Measurements from ENCODE around the gene CCR5.

Gene CCR5

GRCh38 chr3:46353090-46353489 lies 17.7 kb upstream of the CCR5 start:
- H3K27ac ChIP-seq: no peak overlapping the region
- no peak overlapping the region for H3K4me3 ChIP-seq
- DNase-seq (ENCODE audit: low spot score): no peak
- TF ChIP-seq, protein P1, sequence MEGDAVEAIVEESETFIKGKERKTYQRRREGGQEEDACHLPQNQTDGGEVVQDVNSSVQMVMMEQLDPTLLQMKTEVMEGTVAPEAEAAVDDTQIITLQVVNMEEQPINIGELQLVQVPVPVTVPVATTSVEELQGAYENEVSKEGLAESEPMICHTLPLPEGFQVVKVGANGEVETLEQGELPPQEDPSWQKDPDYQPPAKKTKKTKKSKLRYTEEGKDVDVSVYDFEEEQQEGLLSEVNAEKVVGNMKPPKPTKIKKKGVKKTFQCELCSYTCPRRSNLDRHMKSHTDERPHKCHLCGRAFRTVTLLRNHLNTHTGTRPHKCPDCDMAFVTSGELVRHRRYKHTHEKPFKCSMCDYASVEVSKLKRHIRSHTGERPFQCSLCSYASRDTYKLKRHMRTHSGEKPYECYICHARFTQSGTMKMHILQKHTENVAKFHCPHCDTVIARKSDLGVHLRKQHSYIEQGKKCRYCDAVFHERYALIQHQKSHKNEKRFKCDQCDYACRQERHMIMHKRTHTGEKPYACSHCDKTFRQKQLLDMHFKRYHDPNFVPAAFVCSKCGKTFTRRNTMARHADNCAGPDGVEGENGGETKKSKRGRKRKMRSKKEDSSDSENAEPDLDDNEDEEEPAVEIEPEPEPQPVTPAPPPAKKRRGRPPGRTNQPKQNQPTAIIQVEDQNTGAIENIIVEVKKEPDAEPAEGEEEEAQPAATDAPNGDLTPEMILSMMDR (IDR thresholded peaks at IDR 0.05): no peak

DNA sequence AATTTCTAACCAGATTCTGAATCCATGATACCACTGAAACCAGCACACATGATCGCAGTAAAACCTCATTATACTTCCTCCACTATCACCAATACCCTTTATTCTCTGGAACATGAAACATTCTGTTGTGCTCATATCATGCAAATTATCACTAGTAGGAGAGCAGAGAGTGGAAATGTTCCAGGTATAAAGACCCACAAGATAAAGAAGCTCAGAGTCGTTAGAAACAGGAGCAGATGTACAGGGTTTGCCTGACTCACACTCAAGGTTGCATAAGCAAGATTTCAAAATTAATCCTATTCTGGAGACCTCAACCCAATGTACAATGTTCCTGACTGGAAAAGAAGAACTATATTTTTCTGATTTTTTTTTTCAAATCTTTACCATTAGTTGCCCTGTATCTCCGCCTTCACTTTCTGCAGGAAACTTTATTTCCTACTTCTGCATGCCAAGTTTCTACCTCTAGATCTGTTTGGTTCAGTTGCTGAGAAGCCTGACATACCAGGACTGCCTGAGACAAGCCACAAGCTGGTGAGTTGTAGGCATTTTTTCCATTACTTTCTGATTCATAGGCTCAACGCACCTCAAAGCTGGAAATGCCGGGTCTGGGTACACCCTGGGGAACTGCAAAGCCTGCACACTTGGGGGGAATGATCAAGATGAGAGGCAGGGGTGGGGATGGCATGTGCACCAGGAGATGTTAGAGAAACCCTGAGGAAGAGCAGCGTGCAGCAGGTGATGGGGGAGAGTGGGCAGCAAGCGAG lies 16.9 kb upstream of the CCR5 start, which contains the start of gene CCR2:
Gene CCR2 (plus strand): TSS at position 465 of the 764 bp plus-strand sequence. CDS start 3,417 bp downstream, outside the sequence.
- Histone ChIP-seq H3K27ac (no peak within 1 kb of the TSS), H3K4me3 (no peak within 1 kb of the TSS)
- DNase-seq (ENCODE audit: low spot score): no peak
- TF ChIP-seq, protein P1 (IDR thresholded peaks at IDR 0.05): no peak

DNA sequence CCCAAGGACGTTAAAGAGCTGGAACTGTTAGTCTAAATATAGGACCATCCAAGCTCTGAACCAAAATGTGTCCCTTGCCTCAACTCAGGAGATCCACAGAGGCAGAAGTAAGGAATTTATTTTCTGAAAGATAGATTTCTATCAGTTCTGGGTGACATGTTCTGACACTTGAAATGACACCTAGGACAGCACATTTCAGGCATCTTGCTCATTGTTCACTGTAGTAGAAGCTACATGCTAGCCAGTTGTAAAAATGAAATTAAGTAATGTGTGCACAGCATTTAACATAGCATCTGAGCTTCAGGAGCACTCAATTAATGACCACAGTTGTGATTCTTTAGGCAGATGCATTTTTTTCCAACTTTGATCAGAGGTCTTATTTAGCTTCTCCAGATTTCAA lies 16.3 kb upstream of the CCR5 start:
- TF ChIP-seq, protein P1 (IDR thresholded peaks at IDR 0.05): no peak
- DNase-seq (ENCODE audit: low spot score): no peak
- no peak overlapping the region for H3K4me3 ChIP-seq
- H3K27ac ChIP-seq: no peak overlapping the region

DNA sequence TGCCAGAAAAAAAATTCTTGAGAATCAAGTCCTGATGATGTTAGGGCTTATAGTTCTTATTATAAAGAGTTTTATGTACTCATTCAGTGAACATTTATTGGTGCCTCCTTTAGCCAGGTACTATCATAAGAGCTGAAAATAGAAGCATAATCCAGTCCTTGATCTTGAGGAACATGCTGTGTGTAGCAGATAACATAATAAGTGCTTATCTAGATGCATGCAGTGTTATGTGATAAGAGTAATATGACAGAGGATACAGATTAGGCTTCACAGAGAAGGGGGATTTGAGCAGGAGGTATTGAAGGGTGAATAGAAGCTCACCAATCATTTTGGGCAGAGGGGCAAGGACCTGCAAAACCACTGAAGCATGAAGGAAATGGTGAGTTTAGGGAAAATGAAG lies 15.8 kb upstream of the CCR5 start:
- Histone ChIP-seq H3K27ac (no peak overlapping the region), H3K4me3 (no peak overlapping the region)
- TF ChIP-seq, protein P1 (IDR thresholded peaks at IDR 0.05): no peak
- no peak for DNase-seq (ENCODE audit: low spot score)

DNA sequence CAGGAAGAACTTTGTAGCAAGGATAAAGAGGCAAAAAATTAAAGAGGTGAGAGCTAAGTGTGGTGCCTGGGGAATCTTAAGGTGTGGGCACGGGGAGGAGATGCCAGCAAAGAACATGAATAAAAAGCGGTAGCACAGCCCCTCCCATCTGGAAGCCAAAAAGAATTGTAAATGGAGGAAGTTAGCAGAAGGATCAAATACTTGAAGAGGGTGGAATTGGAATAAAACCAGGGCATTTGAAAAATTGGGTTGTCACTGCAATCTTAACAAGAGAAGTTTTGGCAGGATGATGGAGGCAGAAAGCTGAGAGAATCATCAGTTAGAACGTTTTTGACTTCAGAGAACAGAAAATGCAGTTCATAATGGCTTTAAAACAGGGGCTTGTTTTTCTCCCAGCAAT lies 14.5 kb upstream of the CCR5 start:
- H3K4me3 ChIP-seq: no peak overlapping the region
- TF ChIP-seq, protein P1 (IDR thresholded peaks at IDR 0.05): no peak
- DNase-seq (ENCODE audit: low spot score): no peak
- no peak overlapping the region for H3K27ac ChIP-seq

DNA sequence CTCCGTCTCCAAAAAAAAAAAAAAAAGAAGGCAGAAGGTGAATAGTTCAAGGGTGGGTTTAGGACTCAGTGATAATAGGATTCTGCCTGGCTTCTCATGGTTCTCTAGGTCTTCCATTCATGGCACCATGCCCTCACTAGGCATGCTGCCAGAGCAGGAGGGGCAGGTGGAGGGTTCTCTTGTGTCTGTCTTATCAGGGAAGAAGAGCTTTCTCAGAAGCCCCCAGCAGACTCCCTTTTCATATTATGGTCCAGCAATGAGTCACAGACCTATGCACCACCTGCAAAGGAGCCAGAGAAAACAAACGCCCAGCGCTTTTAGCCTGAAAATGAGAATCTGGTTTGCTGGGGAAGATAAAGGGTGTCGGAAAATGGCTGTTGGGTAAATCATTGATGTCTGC lies 13.8 kb upstream of the CCR5 start:
- Histone ChIP-seq H3K27ac (no peak overlapping the region), H3K4me3 (no peak overlapping the region)
- DNase-seq (ENCODE audit: low spot score): no peak

More for the DNA sequence above, 13.8 kb upstream of the CCR5 start:
- TF ChIP-seq, protein P1 (IDR thresholded peaks at IDR 0.05): no peak

Data from coronary artery (tissue), 2 donors.